22Rv1 (cell line): ENCODE measurements around the gene NEDD4L.

ENCODE experiments used
- H3K27ac ChIP-seq: fragments of 450-650 bp; 2 replicates; pipeline ENCODE4 v1.5.1; 2017
- CTCF ChIP-seq: fragments of 450-650 bp; IDR thresholded peaks from 2 replicates; pipeline ENCODE4 v1.5.1; 2017; ENCODE audit warnings: mild to moderate bottlenecking
- ZFX ChIP-seq: fragments of 450-650 bp; IDR thresholded peaks from 2 replicates; pipeline ENCODE4 v1.6.1; 2017; ENCODE audit warnings: antibody characterized with exemption, borderline replicate concordance

NEDD4L gene

GRCh38 chr18:58286632-58287352 is 242.8 kb downstream of the NEDD4L start:
- TF ChIP-seq ZFX = no peak
- no peak for TF ChIP-seq CTCF
- peak overlapping the region; percentile 97 for H3K27ac ChIP-seq

DNA sequence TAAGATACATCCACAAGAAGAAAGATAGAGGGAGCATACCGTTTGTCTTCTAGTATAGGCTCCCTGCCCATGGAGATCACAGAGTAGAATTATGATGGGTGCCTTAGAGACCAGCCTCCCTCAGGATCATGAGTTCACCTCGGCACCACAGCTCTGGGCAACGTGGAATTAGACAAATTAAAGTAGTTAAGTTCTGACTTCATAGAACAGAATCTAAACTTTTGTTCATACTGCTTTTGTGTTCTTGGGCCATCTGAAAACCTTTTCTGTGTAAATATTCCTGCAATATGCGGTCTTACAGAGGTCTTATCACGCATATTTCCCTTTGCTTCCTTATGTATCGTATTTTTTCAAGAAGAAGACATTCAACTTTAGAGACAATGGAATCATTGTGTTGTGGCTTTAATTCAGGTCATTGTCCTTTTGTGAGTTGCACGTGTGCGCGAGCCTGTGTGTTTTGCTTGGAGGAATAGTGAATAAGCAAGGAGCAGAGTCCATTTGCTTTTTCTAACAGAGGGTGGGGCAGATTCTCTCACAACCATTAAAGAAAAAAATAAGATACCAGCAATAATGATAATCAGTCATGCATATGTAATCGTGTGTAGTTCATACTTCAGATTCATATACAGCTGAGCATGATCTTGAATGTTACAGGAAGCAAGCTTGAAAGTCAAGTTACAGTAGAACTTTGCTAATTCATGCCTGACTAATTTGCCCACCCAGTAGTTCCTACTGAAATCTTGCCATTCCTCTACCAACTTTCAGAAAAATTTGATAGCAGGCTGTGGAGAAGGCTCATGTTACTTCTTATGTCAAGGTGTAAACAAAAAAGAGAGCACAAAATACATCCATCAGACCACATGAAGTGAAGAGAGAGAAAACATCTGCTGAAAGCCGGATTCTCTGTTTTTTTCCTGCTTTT is 243.6 kb downstream of the NEDD4L start:
- no peak for TF ChIP-seq CTCF
- TF ChIP-seq ZFX = no peak
- peak overlapping the region; percentile 97 for H3K27ac ChIP-seq

GRCh38 chr18:58288921-58289797 is 245.1 kb downstream of the NEDD4L start:
- peak overlapping the region; percentile 97 for H3K27ac ChIP-seq
- TF ChIP-seq ZFX (no peak), CTCF (no peak)

GRCh38 chr18:58290116-58290695 is 246.2 kb downstream of the NEDD4L start:
- H3K27ac ChIP-seq = peak overlapping the region; percentile 97
- TF ChIP-seq CTCF (no peak), ZFX (no peak)

DNA sequence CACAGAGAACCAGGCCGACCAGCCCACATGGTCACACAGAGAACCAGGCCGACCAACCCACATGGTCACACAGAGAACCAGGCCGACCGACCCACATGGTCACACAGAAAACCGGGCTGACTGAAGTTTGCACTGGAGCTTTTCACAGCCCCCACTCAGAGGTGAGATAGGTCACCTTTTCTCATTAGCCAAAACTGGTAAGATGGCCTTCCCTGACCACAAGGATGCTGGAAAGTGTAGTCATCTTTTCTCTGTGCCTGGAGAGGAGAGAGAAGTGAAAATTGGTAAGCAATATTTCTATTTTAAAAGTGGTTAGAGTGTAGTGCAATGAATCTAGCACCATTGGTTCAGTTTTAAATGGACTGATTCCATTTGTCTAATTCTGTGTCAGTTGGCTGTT is 247.1 kb downstream of the NEDD4L start:
- H3K27ac ChIP-seq = no peak overlapping the region; the same call in 1 of the 2 replicates
- TF ChIP-seq CTCF = no peak
- no peak for TF ChIP-seq ZFX

- TF ChIP-seq CTCF (no peak), ZFX (no peak)
- H3K27ac ChIP-seq = peak overlapping the region; percentile 22
Measured at GRCh38 chr18:58292638-58293037, 248.6 kb downstream of the NEDD4L start.
